ENCODE data around the gene VEZT. TPM values are rescaled to one million over a fixed set of nuclear protein-coding genes. Genes with fewer than 3 reads are reported as not detected.

Gene VEZT
- total RNA-seq, 2 experiments from 2014 or later = 52.6 to 57.2 TPM

GRCh38 chr12:95207407-95207806 is 10.2 kb upstream of the VEZT start:
- no peaks in the 10 kb centered on the region for H3K27me3 Mint-ChIP-seq
- no peak overlapping the region for H3K27ac ChIP-seq (ENCODE audit: low read depth in 1 of 2, low read length in 2 of 2)
- H3K4me3 Mint-ChIP-seq = no peak overlapping the region
- intact Hi-C loops (cut with DNase I, micrococcal nuclease) = no loop called here
- no peak overlapping the region for H3K4me3 ChIP-seq (ENCODE audit: low read length)
- no peak for DNase-seq
- H3K4me1 Mint-ChIP-seq (ENCODE audit: low read depth) = peaks cover 13% of the 10 kb centered on the region
- ChIA-PET CTCF (no interaction called here), POLR2A (no interaction called here)
- no peaks in the 10 kb centered on the region for H3K4me1 ChIP-seq (ENCODE audit: insufficient read depth, low read length)
- no peak overlapping the region for H3K27ac Mint-ChIP-seq
- TF ChIP-seq, protein P1, sequence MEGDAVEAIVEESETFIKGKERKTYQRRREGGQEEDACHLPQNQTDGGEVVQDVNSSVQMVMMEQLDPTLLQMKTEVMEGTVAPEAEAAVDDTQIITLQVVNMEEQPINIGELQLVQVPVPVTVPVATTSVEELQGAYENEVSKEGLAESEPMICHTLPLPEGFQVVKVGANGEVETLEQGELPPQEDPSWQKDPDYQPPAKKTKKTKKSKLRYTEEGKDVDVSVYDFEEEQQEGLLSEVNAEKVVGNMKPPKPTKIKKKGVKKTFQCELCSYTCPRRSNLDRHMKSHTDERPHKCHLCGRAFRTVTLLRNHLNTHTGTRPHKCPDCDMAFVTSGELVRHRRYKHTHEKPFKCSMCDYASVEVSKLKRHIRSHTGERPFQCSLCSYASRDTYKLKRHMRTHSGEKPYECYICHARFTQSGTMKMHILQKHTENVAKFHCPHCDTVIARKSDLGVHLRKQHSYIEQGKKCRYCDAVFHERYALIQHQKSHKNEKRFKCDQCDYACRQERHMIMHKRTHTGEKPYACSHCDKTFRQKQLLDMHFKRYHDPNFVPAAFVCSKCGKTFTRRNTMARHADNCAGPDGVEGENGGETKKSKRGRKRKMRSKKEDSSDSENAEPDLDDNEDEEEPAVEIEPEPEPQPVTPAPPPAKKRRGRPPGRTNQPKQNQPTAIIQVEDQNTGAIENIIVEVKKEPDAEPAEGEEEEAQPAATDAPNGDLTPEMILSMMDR (IDR thresholded peaks at IDR 0.05) = no peak
- H3K27me3 ChIP-seq (ENCODE audit: control insufficient read depth in 1 of 2, insufficient read depth in 2 of 2, low read length in 2 of 2) = no peaks in the 10 kb centered on the region
- no peak for ATAC-seq (ENCODE audit: poor library complexity)
- H3K9me3 Mint-ChIP-seq = no peaks in the 10 kb centered on the region
- H3K36me3 Mint-ChIP-seq (ENCODE audit: low read depth) = no peaks in the 10 kb centered on the region
- H3K36me3 ChIP-seq (ENCODE audit: insufficient read depth, low read length) = no peaks in the 10 kb centered on the region
- no peaks in the 10 kb centered on the region for H3K9me3 ChIP-seq (ENCODE audit: control insufficient read depth in 1 of 2, insufficient read depth in 1 of 2, low read length in 2 of 2)

- intact Hi-C loops (cut with DNase I, micrococcal nuclease) = no loop called here
- ChIA-PET CTCF (no interaction called here), POLR2A (interaction anchor here (0.6 kb wide), 1 partner anchor 76 kb away, joined by 4 read pairs; no protein-coding TSS in a partner anchor)
- Histone ChIP-seq H3K27ac (ENCODE audit: low read depth in 1 of 2, low read length in 2 of 2) (no peak overlapping the region), H3K4me3 (ENCODE audit: low read length) (no peak overlapping the region), H3K9me3 (ENCODE audit: control insufficient read depth in 1 of 2, insufficient read depth in 1 of 2, low read length in 2 of 2) (no peaks in the 10 kb centered on the region), H3K36me3 (ENCODE audit: insufficient read depth, low read length) (no peaks in the 10 kb centered on the region), H3K4me1 (ENCODE audit: insufficient read depth, low read length) (no peaks in the 10 kb centered on the region), H3K27me3 (ENCODE audit: control insufficient read depth in 1 of 2, insufficient read depth in 2 of 2, low read length in 2 of 2) (no peaks in the 10 kb centered on the region)
- Mint-ChIP-seq H3K36me3 (ENCODE audit: low read depth) (no peaks in the 10 kb centered on the region), H3K27ac (no peak overlapping the region), H3K9me3 (no peaks in the 10 kb centered on the region), H3K27me3 (no peaks in the 10 kb centered on the region), H3K4me1 (ENCODE audit: low read depth) (peaks cover 5% of the 10 kb centered on the region), H3K4me3 (no peak overlapping the region)
- ATAC-seq (ENCODE audit: poor library complexity) (no peak), DNase-seq (no peak)
- TF ChIP-seq, protein P1 (IDR thresholded peaks at IDR 0.05) = no peak
Observed at GRCh38 chr12:95208678-95209077, 8.9 kb upstream of the VEZT start.

DNA sequence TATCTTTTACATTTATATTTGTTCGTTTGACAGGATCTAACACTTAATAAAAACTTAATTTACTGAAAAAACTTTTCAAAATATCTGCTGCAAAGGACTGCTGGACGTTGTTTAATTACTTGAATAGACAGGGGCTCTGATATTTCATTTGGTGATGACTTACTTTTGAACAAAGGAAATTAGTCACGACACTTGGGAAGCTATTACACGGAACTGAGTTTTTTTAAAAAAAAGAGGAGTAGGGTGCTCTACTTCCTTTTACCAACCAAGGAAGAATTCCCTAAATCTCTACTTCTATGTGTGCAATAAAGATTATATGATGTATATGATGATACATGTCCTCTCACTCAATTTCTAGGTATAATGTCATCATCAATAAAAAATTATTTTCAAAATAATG is 5.0 kb upstream of the VEZT start:
- CTCF ChIA-PET = no interaction called here
- H3K4me3 ChIP-seq (ENCODE audit: low read length) = no peak overlapping the region

More for the DNA sequence above, 5.0 kb upstream of the VEZT start:
- Histone ChIP-seq H3K27ac (ENCODE audit: low read depth in 1 of 2, low read length in 2 of 2) (no peak overlapping the region), H3K27me3 (ENCODE audit: control insufficient read depth in 1 of 2, insufficient read depth in 2 of 2, low read length in 2 of 2) (no peaks in the 10 kb centered on the region), H3K36me3 (ENCODE audit: insufficient read depth, low read length) (no peaks in the 10 kb centered on the region), H3K4me1 (ENCODE audit: insufficient read depth, low read length) (peaks cover 4% of the 10 kb centered on the region), H3K9me3 (ENCODE audit: control insufficient read depth in 1 of 2, insufficient read depth in 1 of 2, low read length in 2 of 2) (no peaks in the 10 kb centered on the region)
- Mint-ChIP-seq H3K4me3 (no peak overlapping the region), H3K36me3 (ENCODE audit: low read depth) (peaks cover 2% of the 10 kb centered on the region), H3K27me3 (peaks cover 4% of the 10 kb centered on the region), H3K4me1 (ENCODE audit: low read depth) (peaks cover 16% of the 10 kb centered on the region), H3K9me3 (no peaks in the 10 kb centered on the region), H3K27ac (no peak overlapping the region)
- no peak for ATAC-seq (ENCODE audit: poor library complexity)
- intact Hi-C loops (cut with DNase I, micrococcal nuclease) = loop anchor here in 1 of 2 experiments (10.0 kb wide), 1 partner anchor 208 kb away; the partner anchor contains the start of gene NDUFA12
- POLR2A ChIA-PET = interaction anchor here (1.2 kb wide), 1 partner anchor 262 kb away, joined by 3 read pairs; no protein-coding TSS in a partner anchor
- TF ChIP-seq, protein P1 (IDR thresholded peaks at IDR 0.05) = no peak
- peak in 2 of 14 experiments; percentile 12 to 17 for DNase-seq

Measured in CD4-positive, alpha-beta T cell (primary cell).